Astrocyte (in vitro differentiated cells and primary cell): ENCODE measurements around the gene CTSW. TPM values are rescaled to one million over a fixed set of nuclear protein-coding genes. Genes with fewer than 3 reads are reported as not detected.

Source experiments
- DNase-seq: peaks from one replicate; pipeline ENCODE4 v3.0.0-alpha.2; 2010; ENCODE audit warnings: low read depth
- FAIRE-seq: peaks from 2 replicates; lab custom pipeline; 2011; peaks lifted over from hg19 to GRCh38; lab: Jason Lieb, UNC
- H2AFZ ChIP-seq: 2 replicates; pipeline ENCODE4 v1.6.0; 2012; ENCODE audit warnings: low read depth, low read length, inconsistent platforms
- H3K27ac ChIP-seq: 2 replicates; pipeline ENCODE4 v1.5.1; 2011; ENCODE audit warnings: low read depth, low read length, inconsistent platforms
- H3K27me3 ChIP-seq: 2 replicates; pipeline ENCODE4 v1.6.0; 2011; ENCODE audit warnings: low read length, inconsistent platforms; ENCODE audit not compliant: insufficient read depth
- H3K36me3 ChIP-seq: 2 replicates; pipeline ENCODE4 v1.5.1; 2011; ENCODE audit warnings: low read length, inconsistent platforms; ENCODE audit not compliant: insufficient read depth
- H3K4me1 ChIP-seq: 2 replicates; pipeline ENCODE4 v1.5.1; 2011; ENCODE audit warnings: low read length, inconsistent platforms; ENCODE audit not compliant: insufficient read depth
- H3K4me2 ChIP-seq: 2 replicates; pipeline ENCODE4 v1.6.0; 2012; ENCODE audit warnings: low read length, inconsistent platforms
- H3K4me3 ChIP-seq: 2 replicates; pipeline ENCODE4 v1.5.1; 2011; ENCODE audit warnings: low read depth, mild to moderate bottlenecking, low read length, inconsistent platforms; ENCODE audit not compliant: insufficient read depth
- H3K79me2 ChIP-seq: 2 replicates; pipeline ENCODE4 v1.6.0; 2012; ENCODE audit warnings: mild to moderate bottlenecking, low read length, inconsistent platforms; ENCODE audit not compliant: insufficient read depth
- H3K9ac ChIP-seq: 2 replicates; pipeline ENCODE4 v1.6.0; 2012; ENCODE audit warnings: mild to moderate bottlenecking, low read length, inconsistent platforms
- H3K9me3 ChIP-seq: 2 replicates; pipeline ENCODE4 v1.5.1; 2012; ENCODE audit warnings: low read depth, mild to moderate bottlenecking, low read length, inconsistent platforms; ENCODE audit not compliant: insufficient read depth
- H4K20me1 ChIP-seq: 2 replicates; pipeline ENCODE4 v1.6.0; 2012; ENCODE audit warnings: low read length, inconsistent platforms; ENCODE audit not compliant: insufficient read depth
- H3K27ac Mint-ChIP-seq: one replicate; pipeline ENCODE4 v1.8.0; 2021; ENCODE audit warnings: mild to moderate bottlenecking, mixed read lengths; ENCODE audit not compliant: unreplicated experiment
- H3K27me3 Mint-ChIP-seq: one replicate; pipeline ENCODE4 v1.8.0; 2021; ENCODE audit warnings: low read depth, mixed read lengths; ENCODE audit not compliant: unreplicated experiment
- H3K36me3 Mint-ChIP-seq: one replicate; pipeline ENCODE4 v1.8.0; 2021; ENCODE audit warnings: low read depth, mixed read lengths; ENCODE audit not compliant: unreplicated experiment
- H3K4me1 Mint-ChIP-seq: one replicate; pipeline ENCODE4 v1.8.0; 2021; ENCODE audit warnings: low read depth, mixed read lengths; ENCODE audit not compliant: unreplicated experiment
- H3K4me3 Mint-ChIP-seq: one replicate; pipeline ENCODE4 v1.8.0; 2021; ENCODE audit warnings: mild to moderate bottlenecking, moderate library complexity, mixed read lengths; ENCODE audit not compliant: unreplicated experiment
- H3K9me3 Mint-ChIP-seq: one replicate; pipeline ENCODE4 v1.8.0; 2021; ENCODE audit warnings: mild to moderate bottlenecking, mixed read lengths; ENCODE audit not compliant: unreplicated experiment
- EZH2 ChIP-seq: IDR thresholded peaks from 2 replicates; pipeline ENCODE4 v1.6.1; 2012; ENCODE audit warnings: mild to moderate bottlenecking, low read length, inconsistent platforms; ENCODE audit not compliant: insufficient read depth
- total RNA-seq: library from RNA; stranded (reverse); gene quantifications from 2 replicates; pipeline ENCODE4 v1.2.1, GENCODE V29; 2021
- TF ChIP-seq, protein P1 (sequence below): IDR thresholded peaks from 2 replicates; pipeline ENCODE4 v1.5.1; 2011; ENCODE audit warnings: low read depth, mild to moderate bottlenecking, inconsistent platforms, low read length, moderate library complexity; ENCODE audit not compliant: insufficient read depth

CTSW gene
- total RNA-seq, 1 donor from 2014 or later: not detected

DNA sequence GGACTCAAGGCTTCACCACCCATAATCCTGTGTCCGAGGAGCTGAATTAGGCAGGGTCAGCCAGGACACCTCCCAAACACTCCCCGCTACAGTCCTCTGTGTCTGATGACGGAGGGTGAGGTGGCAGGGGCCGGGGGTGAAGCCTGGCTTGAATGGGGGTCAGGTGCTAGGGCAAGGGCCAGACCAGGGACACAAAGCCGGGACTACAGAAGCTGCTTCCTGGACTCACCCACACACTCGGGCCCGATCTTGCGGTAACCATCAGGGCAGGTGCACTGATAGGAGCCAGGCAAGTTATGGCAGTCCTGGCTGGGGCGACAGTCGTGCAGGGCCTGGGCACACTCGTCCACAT, 9.4 kb upstream of the CTSW start:
- peaks cover 33% of the 10 kb centered on the region for H3K4me1 ChIP-seq
- TF ChIP-seq, protein P1, sequence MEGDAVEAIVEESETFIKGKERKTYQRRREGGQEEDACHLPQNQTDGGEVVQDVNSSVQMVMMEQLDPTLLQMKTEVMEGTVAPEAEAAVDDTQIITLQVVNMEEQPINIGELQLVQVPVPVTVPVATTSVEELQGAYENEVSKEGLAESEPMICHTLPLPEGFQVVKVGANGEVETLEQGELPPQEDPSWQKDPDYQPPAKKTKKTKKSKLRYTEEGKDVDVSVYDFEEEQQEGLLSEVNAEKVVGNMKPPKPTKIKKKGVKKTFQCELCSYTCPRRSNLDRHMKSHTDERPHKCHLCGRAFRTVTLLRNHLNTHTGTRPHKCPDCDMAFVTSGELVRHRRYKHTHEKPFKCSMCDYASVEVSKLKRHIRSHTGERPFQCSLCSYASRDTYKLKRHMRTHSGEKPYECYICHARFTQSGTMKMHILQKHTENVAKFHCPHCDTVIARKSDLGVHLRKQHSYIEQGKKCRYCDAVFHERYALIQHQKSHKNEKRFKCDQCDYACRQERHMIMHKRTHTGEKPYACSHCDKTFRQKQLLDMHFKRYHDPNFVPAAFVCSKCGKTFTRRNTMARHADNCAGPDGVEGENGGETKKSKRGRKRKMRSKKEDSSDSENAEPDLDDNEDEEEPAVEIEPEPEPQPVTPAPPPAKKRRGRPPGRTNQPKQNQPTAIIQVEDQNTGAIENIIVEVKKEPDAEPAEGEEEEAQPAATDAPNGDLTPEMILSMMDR: no peak
- TF ChIP-seq EZH2: no peak
- no peak overlapping the region for H2AFZ ChIP-seq
- no peak overlapping the region for H3K27ac ChIP-seq
- DNase-seq (no peak), FAIRE-seq (no peak)
- H4K20me1 ChIP-seq: peaks cover 61% of the 10 kb centered on the region
- peaks cover 14% of the 10 kb centered on the region for H3K4me1 Mint-ChIP-seq
- H3K9me3 ChIP-seq: no peaks in the 10 kb centered on the region
- peak overlapping the region; percentile 60 for H3K4me3 Mint-ChIP-seq
- peaks cover 47% of the 10 kb centered on the region for H3K79me2 ChIP-seq
- peak overlapping the region; percentile 50 for H3K27ac Mint-ChIP-seq
- peak overlapping the region; percentile 92 for H3K9ac ChIP-seq
- peak overlapping the region; percentile 100 for H3K4me2 ChIP-seq
- H3K27me3 ChIP-seq: no peaks in the 10 kb centered on the region
- H3K4me3 ChIP-seq: no peak overlapping the region
- no peaks in the 10 kb centered on the region for H3K27me3 Mint-ChIP-seq
- no peaks in the 10 kb centered on the region for H3K9me3 Mint-ChIP-seq
- H3K36me3 ChIP-seq: peaks cover 15% of the 10 kb centered on the region
- H3K36me3 Mint-ChIP-seq: peaks cover 7% of the 10 kb centered on the region

DNA sequence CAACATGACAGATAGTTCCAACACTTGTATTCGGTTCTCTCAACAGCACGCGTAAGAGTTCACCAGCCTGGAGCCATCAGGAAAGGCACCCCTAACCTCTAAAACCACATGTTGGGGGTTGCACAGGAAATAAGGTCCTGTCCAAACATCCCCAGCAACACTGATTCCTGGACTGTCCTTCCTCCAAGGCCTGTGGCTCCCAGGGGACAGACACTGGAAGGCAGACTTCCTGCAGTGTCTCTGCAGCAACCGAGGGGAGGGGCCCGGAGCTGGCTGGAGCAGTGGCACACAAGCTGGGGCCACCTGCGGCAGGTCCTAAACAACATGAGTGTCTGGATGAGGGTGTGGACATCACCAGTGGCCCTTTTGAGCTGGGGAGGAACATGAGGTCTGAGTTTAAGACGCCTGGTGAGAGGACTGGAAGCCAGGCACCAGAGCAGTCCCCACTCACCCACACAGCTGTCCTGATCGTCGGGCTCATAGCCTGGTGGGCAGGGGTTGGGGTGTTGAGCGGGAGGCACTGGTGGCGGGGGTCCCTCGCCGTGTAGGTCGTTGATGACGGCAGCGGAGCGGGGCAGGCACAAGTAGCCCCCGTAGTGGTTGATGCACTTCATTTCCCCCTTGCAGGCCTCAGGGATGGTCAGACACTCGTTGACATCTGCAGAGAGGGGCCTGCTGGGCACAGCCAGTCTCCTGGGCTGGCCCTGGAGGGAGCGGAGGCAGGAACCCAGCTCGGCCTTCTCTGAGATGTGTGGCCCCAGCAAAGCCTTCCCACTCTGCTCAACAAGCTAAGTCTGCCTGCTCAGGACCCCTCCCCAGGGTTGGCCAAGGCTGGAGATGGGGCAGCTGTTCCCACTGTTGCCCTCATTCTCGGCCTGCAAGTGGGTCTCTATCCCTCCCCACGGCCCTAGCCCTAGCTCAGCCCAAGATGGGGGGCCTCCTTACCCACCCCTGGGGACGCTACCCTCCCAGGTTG, 8.6 kb upstream of the CTSW start:
- peaks cover 54% of the 10 kb centered on the region for H4K20me1 ChIP-seq
- DNase-seq (no peak), FAIRE-seq (no peak)
- no peak for TF ChIP-seq EZH2
- no peak overlapping the region for H3K27ac ChIP-seq
- peaks cover 33% of the 10 kb centered on the region for H3K4me1 ChIP-seq
- H3K9ac ChIP-seq: peak overlapping the region; percentile 92
- Mint-ChIP-seq H3K36me3 (peaks cover 7% of the 10 kb centered on the region), H3K4me1 (peaks cover 14% of the 10 kb centered on the region), H3K27me3 (no peaks in the 10 kb centered on the region), H3K27ac (peak overlapping the region; percentile 50), H3K9me3 (no peaks in the 10 kb centered on the region), H3K4me3 (peak overlapping the region; percentile 80)
- no peak overlapping the region for H2AFZ ChIP-seq
- peaks cover 14% of the 10 kb centered on the region for H3K36me3 ChIP-seq
- H3K4me2 ChIP-seq: peak overlapping the region; percentile 100
- H3K4me3 ChIP-seq: peak overlapping the region; percentile 68
- H3K9me3 ChIP-seq: no peaks in the 10 kb centered on the region
- H3K79me2 ChIP-seq: peaks cover 47% of the 10 kb centered on the region
- H3K27me3 ChIP-seq: no peaks in the 10 kb centered on the region

DNA sequence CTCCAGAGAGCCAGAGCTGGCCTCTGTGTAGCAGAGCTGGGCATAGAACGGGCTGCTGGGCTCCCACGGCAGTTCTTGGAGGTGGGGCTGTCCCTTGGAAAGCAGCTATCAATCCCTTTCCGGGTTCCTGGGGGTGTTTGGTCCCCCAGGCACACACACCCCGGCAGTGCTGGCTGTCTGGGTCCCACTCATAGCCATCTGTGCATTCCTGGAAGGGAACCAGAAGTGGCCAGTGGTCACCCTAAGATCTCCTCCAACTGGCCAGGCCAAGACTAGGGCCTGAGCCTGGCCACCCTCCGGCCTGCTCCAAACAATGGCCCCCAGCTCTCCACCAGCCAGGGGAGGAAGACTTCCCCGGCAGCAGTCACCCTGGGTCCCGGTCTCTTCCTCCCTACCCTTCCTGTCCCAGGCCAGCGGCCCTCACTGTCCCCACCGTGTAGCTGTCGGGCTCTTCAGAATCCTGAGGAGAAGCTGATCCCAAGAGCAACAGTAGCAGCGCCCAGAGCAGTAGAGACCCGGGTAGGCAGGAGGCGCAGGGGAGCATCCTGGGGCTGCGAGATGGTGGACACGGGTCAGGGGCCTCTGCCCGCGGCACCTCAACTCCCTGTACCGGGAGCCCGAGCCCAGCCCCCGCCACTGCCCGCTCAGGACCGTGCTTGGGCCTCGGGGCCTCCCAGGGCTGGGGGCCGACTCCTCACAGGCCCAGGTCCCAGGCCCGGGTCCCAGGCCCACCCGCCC, 7.7 kb upstream of the CTSW start:
- Histone ChIP-seq H3K79me2 (peaks cover 47% of the 10 kb centered on the region), H3K4me2 (peak overlapping the region; percentile 100), H3K36me3 (peaks cover 9% of the 10 kb centered on the region), H3K4me3 (peak overlapping the region; percentile 68), H3K9ac (peak overlapping the region; percentile 92), H3K4me1 (peaks cover 33% of the 10 kb centered on the region), H3K27me3 (no peaks in the 10 kb centered on the region), H3K27ac (peak overlapping the region; percentile 46), H3K9me3 (no peaks in the 10 kb centered on the region), H4K20me1 (peaks cover 48% of the 10 kb centered on the region), H2AFZ (no peak overlapping the region)
- no peak for DNase-seq
- TF ChIP-seq, protein P1: no peak
- no peak for TF ChIP-seq EZH2
- Mint-ChIP-seq H3K4me3 (peak overlapping the region; percentile 80), H3K27me3 (no peaks in the 10 kb centered on the region), H3K4me1 (peaks cover 14% of the 10 kb centered on the region), H3K27ac (peak overlapping the region; percentile 80), H3K36me3 (peaks cover 7% of the 10 kb centered on the region), H3K9me3 (no peaks in the 10 kb centered on the region)
- no peak for FAIRE-seq
